BJ (cell line): ENCODE data around the gene CNKSR1. TPM values are rescaled to one million over a fixed set of nuclear protein-coding genes. Genes with fewer than 3 reads are reported as not detected.

Experiments
- CTCF ChIA-PET: fragments of 350-600 bp; formaldehyde crosslinking; extraction: SDS; loops from one replicate; lab custom pipeline; 2021; ENCODE audit warnings: antibody characterized with exemption, inconsistent platforms; lab: Yijun Ruan, JAX
- POLR2A ChIA-PET: fragments of 300-600 bp; sonication (Branson Sonifier 250); formaldehyde crosslinking; extraction: SDS; loops from one replicate; lab custom pipeline; 2021; ENCODE audit warnings: antibody characterized with exemption; lab: Charles Lee
- DNase-seq: peaks from one replicate; pipeline ENCODE4 v3.0.0-alpha.2; 2011; ENCODE audit warnings: low read depth
- H3K27me3 ChIP-seq: 2 replicates; pipeline ENCODE4 v1.6.0; 2011; ENCODE audit warnings: low read length; ENCODE audit not compliant: control insufficient read depth, insufficient read depth
- H3K36me3 ChIP-seq: 2 replicates; pipeline ENCODE4 v1.5.1; 2011; ENCODE audit warnings: low read length; ENCODE audit not compliant: control insufficient read depth, insufficient read depth
- H3K4me3 ChIP-seq: 2 replicates; pipeline ENCODE4 v1.5.1; 2011; ENCODE audit warnings: low read depth, mild to moderate bottlenecking, control low read depth, low read length
- polyA plus RNA-seq: library from polyadenylated mRNA; depleted of rRNA; stranded (reverse); fragments of >200 nt; gene quantifications from 2 replicates; pipeline ENCODE4 v1.2.3, GENCODE V29; 2011
- TF ChIP-seq, protein P1 (sequence below): IDR thresholded peaks from 2 replicates; pipeline ENCODE4 v1.5.1; 2011; ENCODE audit warnings: low read depth, mild to moderate bottlenecking, control low read depth, inconsistent platforms, low read length, moderate library complexity; ENCODE audit not compliant: insufficient read depth

Gene CNKSR1
- polyA plus RNA-seq, 1 experiment = 0.63 TPM

DNA sequence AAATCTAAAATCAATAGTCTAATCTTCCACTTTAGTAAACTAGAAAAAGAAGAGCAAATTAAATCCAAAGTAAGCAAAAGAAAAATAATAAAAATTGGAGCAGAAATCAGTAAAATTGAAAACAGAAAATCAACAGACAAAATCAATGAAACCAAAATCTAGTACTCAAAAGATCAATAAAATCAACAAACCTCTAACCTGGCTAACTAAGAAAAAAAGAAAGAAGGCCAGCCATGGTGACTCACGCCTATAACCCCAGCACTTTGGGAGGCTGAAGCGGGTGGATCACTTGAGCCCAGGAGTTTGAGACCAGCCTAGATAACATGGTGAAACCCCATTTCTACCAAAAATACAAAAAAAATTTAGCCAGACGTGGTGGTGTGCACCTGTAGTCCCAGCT, 42.8 kb upstream of the CNKSR1 start:
- CTCF ChIA-PET = no interaction called here
- TF ChIP-seq, protein P1, sequence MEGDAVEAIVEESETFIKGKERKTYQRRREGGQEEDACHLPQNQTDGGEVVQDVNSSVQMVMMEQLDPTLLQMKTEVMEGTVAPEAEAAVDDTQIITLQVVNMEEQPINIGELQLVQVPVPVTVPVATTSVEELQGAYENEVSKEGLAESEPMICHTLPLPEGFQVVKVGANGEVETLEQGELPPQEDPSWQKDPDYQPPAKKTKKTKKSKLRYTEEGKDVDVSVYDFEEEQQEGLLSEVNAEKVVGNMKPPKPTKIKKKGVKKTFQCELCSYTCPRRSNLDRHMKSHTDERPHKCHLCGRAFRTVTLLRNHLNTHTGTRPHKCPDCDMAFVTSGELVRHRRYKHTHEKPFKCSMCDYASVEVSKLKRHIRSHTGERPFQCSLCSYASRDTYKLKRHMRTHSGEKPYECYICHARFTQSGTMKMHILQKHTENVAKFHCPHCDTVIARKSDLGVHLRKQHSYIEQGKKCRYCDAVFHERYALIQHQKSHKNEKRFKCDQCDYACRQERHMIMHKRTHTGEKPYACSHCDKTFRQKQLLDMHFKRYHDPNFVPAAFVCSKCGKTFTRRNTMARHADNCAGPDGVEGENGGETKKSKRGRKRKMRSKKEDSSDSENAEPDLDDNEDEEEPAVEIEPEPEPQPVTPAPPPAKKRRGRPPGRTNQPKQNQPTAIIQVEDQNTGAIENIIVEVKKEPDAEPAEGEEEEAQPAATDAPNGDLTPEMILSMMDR = no peak
- H3K27me3 ChIP-seq = peaks cover 4% of the 10 kb centered on the region
- H3K4me3 ChIP-seq = no peak overlapping the region
- no peaks in the 10 kb centered on the region for H3K36me3 ChIP-seq
- no peak for DNase-seq
- POLR2A ChIA-PET = no interaction called here

DNA sequence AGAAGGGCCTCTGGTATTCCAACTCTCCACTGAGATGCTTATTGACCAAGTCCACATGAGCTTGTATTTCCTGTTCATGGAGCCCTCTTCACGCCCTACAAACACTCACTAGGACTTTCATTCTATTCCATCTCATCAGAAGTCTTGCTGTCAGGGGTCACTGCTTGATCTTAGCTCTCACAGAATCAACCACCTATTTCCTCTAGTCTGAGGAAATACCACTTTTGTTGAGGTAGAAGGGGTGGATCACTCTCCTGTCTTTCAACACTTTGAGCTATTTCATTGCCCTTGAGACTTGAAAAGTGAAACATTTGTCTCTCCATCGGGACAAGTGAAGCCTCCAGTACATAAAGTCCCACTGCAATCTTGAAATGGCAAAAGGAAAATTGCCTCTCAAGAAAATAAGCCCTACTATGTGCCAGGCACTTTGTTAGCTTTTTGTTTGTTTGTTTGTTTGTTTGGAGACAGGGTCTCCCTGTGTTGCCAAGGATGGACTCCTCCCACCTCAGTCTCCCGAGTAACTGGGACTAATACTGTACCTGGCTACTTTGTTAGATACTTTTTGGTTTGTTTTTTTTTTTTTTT, 38.2 kb upstream of the CNKSR1 start:
- no peaks in the 10 kb centered on the region for H3K36me3 ChIP-seq
- no peaks in the 10 kb centered on the region for H3K27me3 ChIP-seq
- ChIA-PET CTCF (interaction anchor here (0.7 to 9.7 kb wide), 9 partner anchors 11 to 105 kb away, joined by 3 to 90 read pairs (median 4); no protein-coding TSS in a partner anchor), POLR2A (no interaction called here)
- TF ChIP-seq, protein P1 = no peak
- no peak for DNase-seq
- H3K4me3 ChIP-seq = no peak overlapping the region

DNA sequence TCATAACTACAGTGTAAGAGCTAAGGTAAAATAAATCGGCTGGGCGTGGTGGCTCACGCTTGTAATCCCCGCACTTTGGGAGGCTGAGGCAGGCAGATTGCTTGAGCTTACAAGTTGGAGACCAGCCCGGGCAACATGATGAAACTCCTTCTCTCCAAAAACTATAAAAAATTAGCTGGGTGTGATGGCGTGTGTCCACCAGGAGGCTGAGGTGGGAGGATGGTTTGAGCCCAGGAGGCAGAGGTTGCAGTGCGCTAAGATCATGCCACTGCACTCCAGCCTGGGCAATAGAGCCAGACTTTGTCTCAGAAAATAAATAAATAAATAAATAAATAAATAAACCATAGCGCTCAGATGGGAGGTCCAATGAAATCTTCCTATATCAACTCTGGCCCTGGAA, 35.1 kb upstream of the CNKSR1 start:
- ChIA-PET POLR2A (no interaction called here), CTCF (interaction anchor here (1.1 to 9.7 kb wide), 5 partner anchors 14 to 108 kb away, joined by 4 to 129 read pairs (median 76); no protein-coding TSS in a partner anchor)
- H3K27me3 ChIP-seq = peaks cover 6% of the 10 kb centered on the region
- TF ChIP-seq, protein P1 = no peak
- no peak for DNase-seq
- no peak overlapping the region for H3K4me3 ChIP-seq
- no peaks in the 10 kb centered on the region for H3K36me3 ChIP-seq

DNA sequence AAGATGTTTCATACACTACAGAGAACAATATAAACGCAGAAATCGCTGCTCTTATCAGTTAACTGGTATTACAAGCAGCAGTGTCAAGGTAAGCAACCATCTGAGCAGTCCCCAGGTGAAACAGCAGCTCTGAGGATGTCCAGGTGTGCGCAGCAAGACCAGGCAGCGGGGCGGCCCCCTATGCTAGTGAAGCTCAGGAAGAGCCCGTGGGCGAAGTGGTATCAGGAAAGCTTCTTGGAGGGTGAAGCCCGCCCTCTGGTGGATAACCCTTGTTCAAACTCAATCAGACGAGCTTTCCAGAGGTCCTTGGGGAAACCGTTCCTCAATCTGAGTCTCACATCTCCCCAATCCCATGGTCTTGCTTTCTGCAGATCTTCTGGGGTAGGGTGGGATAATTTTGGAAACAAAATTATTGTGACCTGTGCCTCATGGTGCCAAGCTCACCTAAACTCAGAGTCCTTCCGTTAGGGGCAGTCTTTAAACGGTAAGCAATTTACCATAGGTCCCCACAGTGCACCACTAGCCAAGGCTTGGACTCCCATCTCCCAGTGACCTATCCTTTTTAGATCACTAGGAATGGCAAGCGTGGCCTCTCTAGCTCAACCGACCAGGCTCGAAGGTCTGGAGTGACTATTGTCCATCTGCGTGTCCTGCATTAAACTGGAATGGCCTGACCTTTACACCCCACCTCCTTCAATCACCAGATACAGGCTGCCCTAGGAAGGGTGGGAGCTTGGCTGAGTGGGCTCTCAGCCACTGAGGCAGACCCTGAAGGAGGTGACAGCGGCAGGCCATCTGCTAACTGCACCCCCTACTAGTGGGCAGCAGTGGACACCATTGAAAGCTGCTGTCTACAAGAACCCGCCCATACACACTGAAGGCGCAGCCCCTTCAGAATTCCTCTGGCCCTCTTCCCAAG, 32.0 kb upstream of the CNKSR1 start:
- no peak for DNase-seq
- Histone ChIP-seq H3K36me3 (no peaks in the 10 kb centered on the region), H3K4me3 (no peak overlapping the region), H3K27me3 (peaks cover 10% of the 10 kb centered on the region)
- TF ChIP-seq, protein P1 = peak; percentile 78
- ChIA-PET POLR2A (no interaction called here), CTCF (interaction anchor here (0.6 to 9.7 kb wide), 37 partner anchors 9 to 664 kb away, joined by 3 to 129 read pairs (median 4); partner anchors contain the start of genes CD52, EXTL1 and PDIK1L)

DNA sequence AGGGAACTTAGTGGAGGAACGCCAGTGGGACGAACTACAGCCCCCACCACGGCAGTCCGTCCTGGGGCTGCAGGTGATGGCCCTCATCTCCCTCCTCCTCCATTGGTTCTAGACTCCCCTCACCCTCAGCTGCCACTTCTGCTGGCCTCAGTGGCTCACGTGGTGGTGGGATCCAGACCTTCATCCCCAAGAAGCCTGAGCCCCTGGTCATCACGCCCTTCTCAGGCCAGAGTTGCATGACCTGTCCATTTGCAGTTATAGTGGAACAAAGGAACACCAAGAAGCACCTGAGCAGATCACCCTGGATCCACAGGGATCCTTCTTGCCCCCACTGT, 31.4 kb upstream of the CNKSR1 start:
- no peak overlapping the region for H3K4me3 ChIP-seq
- H3K36me3 ChIP-seq = no peaks in the 10 kb centered on the region
- peaks cover 14% of the 10 kb centered on the region for H3K27me3 ChIP-seq
- TF ChIP-seq, protein P1 = no peak
- no peak for DNase-seq
- POLR2A ChIA-PET = no interaction called here
- CTCF ChIA-PET = interaction anchor here (1.0 to 9.7 kb wide), 20 partner anchors 10 to 243 kb away, joined by 3 to 129 read pairs (median 6); partner anchors contain the start of genes CD52 and PDIK1L
